H1 (cell line): ENCODE data around the gene GPR155. TPM values are rescaled to one million over a fixed set of nuclear protein-coding genes. Genes with fewer than 3 reads are reported as not detected.

ENCODE experiments used
- CREB1 ChIP-seq: IDR thresholded peaks from 2 replicates; pipeline ENCODE4 v1.6.1; 2012; ENCODE audit warnings: inconsistent platforms
- FOSL1 ChIP-seq: IDR thresholded peaks from 2 replicates; pipeline ENCODE4 v1.6.1; 2011; ENCODE audit warnings: mild to moderate bottlenecking, low read depth, low read length, moderate library complexity; ENCODE audit not compliant: insufficient read depth
- HDAC6 ChIP-seq: IDR thresholded peaks from one replicate; pipeline ENCODE4 v1.7.1; 2012; ENCODE audit warnings: low read depth, mild to moderate bottlenecking, inconsistent platforms, low read length, moderate library complexity
- POLR2A ChIP-seq, 2 experiments: IDR thresholded peaks; 1 replicate in 1 of 2; 2 replicates in 1 of 2; pipeline ENCODE4 v1.6.1; 2011; ENCODE audit warnings: low read depth in 2 of 2, low read length in 2 of 2, mild to moderate bottlenecking in 2 of 2; ENCODE audit errors: control extremely low read depth in 1 of 2
- SRF ChIP-seq: IDR thresholded peaks from 2 replicates; pipeline ENCODE4 v1.6.1; 2011; ENCODE audit warnings: mild to moderate bottlenecking, low read depth, low read length, moderate library complexity
- polyA plus RNA-seq, 7 experiments: library from polyadenylated mRNA; depleted of rRNA in 3 of 7; stranded (reverse) in 5 of 7; unstranded in 2 of 7; fragments of >200 nt in 5 of 7; fragments of 200-250 nt in 2 of 7; gene quantifications; 1 replicate in 5 of 7; 2 replicates in 1 of 7; 4 replicates in 1 of 7; pipeline versions ENCODE4 v1.2.1 to v1.2.3, GENCODE V29; 2011 to 2013; ENCODE audit warnings: missing spikeins in 2 of 7, mixed read lengths in 2 of 7
- total RNA-seq: library from RNA; stranded (reverse); fragmentation: NEBNext Ultra II Directional; extraction: Animal tissue kit (Norgen Biotek cat#: 25700); gene quantifications from 2 replicates; pipeline ENCODE4 v1.2.1, GENCODE V29; 2021

Gene GPR155
- total and polyA plus RNA-seq, 2 of the 8 experiments (the other 6 are each of a cell fraction or from before 2014, with no cell fraction given): 0.26 to 2.1 TPM

DNA sequence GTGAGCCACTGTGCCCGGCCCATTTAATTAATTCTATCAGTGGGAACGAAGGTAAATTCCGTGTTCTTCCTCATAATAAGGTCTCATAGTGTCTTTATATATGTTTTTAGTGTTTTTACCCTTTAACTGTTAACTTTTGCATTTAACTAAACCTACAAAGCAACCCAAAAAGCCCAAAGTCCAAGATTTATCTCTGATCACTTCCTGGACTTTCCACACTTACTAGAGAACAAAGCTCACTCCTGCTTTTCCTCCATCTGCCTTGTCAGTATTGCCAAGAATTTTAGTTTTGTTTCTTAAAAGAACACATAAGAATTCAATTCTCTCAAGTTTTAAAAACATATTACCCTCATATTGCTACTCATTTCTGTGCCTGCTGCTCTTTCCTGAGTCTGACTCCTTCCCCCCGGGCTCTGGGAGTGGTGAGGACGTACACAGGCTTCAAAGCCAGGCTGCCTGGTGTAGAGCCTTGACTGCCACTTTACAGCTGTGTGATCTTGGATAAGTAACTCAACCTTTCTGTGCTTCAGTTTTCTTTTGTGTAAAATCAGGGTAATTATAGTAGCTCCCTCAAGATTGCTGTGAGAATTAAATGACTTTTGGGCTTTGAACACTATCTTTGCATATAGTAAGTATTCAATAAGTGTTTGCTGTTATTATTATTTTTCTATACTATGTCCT lies 24.9 kb upstream of the GPR155 start (continued):
- TF ChIP-seq FOSL1: no peak
- no peak for TF ChIP-seq SRF
- no peak for TF ChIP-seq HDAC6
- TF ChIP-seq CREB1: no peak
- TF ChIP-seq POLR2A (IDR thresholded peaks at IDR 0.05; ENCODE audit: control extremely low read depth in 1 of 2, low read depth in 2 of 2, low read length in 2 of 2): no peak
